GM19035 (cell line): Measurements from ENCODE around the gene MAP2K4.

Experiments
- ATAC-seq: cut with Tn5 transposase; IDR thresholded peaks from one replicate; pipeline ENCODE4 v1.9.1; 2021; ENCODE audit not compliant: unreplicated experiment

Gene MAP2K4

GRCh38 chr17:12037970-12038369 lies 17.3 kb downstream of the MAP2K4 start:
- no peak for ATAC-seq

DNA sequence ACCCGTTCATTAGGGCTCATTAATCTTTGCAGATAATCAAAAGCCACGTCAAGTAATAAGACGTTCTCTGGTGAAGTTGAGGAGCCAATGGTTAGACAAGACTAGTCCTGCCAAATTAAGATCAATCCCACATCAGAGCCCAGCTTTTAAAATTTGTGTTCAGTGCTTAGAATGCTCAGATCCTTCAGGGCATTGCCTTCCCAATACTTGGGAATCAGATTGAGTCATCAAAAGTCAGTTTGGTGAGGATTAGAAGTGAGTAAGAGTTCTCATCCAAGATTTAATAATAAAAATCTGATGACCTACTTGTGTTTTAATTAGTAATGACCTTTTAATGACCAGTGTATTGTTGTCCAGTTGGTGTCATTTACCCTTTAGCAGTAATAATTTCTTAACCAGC lies 19.8 kb downstream of the MAP2K4 start:
- ATAC-seq, result no peak

GRCh38 chr17:12041312-12041711 lies 20.6 kb downstream of the MAP2K4 start:
- no peak for ATAC-seq

DNA sequence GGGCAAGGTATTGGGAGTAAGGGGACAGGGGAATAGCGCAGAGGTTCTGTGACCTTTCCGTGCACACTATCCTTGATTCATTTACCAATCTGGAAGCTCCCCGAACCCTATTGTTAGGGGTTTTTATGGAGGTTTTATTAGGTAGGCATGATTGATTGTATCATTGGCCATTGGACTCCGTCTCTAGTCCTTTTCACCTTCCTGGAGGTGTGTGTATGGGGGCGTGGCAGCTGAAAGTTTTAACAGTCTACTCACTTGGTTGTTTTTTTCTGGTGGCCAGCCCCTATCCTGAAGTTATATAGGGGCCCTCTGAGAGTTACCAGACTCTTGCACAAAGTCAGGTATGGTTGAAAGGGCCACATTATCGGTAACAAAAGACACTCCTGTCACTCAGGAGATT lies 23.0 kb downstream of the MAP2K4 start:
- no peak for ATAC-seq

DNA sequence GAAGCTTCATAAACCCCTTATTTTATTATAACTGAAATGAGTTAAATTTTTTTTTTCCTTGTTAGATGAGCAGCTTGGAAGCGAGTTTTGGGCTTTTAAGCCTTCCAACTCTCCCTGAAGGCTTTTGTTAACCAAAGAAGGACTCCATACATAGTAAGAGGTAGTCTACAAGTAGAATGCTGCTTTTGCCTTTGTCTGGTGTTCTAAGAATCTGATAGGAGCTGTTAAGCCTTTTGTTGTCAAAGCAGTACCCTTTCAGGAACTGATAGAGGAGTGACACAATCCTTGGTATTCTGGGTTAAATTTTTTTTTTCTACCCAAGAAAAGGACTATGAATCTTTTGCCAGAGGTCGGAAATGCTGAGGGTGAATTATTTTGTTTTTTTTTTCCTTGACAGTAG lies 26.1 kb downstream of the MAP2K4 start:
- ATAC-seq, result no peak

GRCh38 chr17:12047681-12048376 lies 27.2 kb downstream of the MAP2K4 start:
- no peak for ATAC-seq

- ATAC-seq, result no peak
These were observed 28.3 kb downstream of the MAP2K4 start for GRCh38 chr17:12048843-12049473.

DNA sequence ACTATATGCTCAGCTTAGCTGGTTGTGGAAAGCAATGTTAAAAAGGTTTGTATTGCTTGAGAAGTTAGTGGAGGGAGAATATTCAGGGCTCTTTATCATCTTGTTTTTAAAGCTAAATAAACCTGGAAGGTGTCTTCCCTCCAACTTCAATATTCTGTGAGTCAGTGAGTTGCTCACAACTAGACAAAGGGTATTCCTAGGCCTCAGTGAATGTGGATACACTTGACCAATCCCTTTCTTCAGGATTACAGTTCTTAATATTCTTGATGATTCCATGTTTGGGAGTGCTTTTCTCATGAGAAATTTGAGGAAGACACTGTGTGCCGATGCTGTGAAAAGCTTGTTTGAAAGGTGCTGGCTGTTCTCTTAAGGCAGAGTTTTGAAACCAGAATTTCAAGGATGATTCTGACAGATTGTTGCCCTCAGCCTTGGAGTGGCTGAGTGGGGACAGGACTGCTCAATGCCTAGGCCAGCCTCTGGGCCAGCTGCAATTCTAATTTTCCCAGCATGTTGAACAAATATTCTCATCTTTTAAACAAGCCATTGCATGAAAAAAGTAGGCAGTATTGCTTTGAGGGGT lies 30.1 kb downstream of the MAP2K4 start:
- no peak for ATAC-seq

DNA sequence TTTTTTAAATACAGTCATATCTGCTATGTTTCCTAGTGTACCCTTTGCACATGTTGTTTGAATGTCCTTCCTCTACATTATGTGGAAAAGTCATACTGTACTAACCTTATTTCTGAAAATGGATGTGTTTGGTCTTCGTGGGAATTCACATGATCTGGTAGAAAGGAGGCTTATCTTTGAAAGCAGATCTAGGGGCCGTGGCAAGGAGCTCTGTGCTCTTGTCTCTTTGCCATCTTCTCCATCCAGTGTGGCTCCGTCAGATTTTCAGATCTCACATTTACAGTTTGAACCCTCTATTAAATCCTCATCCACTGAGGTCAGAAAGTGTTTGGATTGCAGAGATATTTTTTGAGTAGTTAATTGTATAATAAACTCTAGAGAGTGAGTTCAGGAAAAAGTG lies 32.9 kb downstream of the MAP2K4 start:
- ATAC-seq, result no peak

- ATAC-seq, result no peak
These were observed 35.2 kb downstream of the MAP2K4 start for GRCh38 chr17:12055889-12056288.

DNA sequence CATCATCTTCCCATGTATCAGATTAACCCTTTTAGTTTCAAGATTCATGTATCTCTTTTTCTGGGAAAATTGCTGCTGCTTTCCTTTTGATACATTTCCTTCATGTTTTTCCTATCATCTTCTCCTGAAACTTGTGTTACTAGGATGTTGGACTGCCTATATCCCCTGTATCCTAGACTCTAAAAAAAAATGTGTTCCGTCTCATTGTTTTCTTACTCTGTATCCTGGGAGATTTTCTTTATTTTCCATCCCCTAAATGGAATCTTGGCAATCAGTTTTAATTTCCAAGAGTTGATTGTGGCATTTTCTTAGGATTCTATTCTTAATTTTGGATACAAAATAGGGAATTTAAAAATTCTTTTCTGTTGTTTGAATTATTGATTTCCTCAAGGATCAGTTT lies 36.8 kb downstream of the MAP2K4 start:
- no peak for ATAC-seq

DNA sequence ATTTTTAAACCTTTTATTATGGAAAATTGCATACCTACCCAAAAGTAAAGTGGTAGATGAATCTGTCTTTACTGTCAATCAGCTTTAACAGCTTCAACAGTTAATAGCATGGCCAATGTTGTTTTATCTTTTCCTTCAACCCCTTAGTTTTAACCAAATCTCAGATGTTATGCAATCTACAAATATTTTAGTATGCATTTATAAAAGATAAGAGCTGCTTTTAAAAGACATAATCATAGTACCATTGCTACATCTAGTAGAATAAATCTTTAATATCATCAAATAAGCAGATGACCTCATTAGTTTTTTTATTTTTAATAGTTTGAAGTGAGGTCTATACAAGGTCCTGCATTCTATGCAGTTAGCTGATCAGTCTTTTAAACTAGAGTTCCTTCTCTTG lies 37.9 kb downstream of the MAP2K4 start:
- no peak for ATAC-seq

- ATAC-seq, result no peak
These were observed 41.6 kb downstream of the MAP2K4 start for GRCh38 chr17:12062249-12062648.

DNA sequence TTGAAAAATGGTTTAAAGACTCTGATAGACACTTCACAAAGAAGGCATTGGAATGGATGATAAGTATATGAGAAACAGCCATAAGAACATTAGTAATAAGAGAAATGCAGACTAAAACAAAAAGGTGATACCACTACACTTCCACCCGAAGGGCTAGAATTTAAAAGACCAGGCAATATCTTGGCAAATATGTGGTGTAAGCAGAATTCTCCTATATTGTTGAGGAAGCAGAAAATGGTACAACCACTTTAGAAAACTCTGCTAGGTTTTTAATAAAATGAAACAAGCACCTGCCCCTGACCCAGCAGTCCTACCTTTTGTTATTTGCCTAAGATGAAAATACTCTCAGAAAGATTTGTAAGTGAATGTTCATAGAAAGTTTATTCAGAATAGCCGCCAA lies 43.7 kb downstream of the MAP2K4 start:
- no peak for ATAC-seq

DNA sequence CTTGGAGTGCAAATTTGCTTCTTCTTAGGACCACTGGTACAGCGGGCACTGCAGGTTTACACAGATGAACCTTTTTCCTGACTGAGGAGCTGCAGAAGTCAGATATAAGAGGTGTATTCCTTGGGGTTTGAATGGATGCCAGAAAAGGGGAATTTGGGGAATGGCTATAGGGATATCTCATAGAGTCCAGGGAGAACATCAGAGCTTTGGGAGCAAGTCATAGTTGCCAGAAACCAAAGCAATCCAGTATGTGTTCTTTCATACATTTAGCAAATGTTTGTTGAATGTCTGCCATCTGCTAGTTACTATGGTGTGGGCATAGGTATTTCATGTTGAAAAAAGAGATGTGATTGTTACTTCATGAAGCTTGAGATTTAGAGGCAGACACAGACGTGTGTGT lies 46.8 kb downstream of the MAP2K4 start:
- ATAC-seq, result no peak

GRCh38 chr17:12068946-12069345 lies 48.3 kb downstream of the MAP2K4 start:
- no peak for ATAC-seq

GRCh38 chr17:12070561-12070960 lies 49.9 kb downstream of the MAP2K4 start:
- no peak for ATAC-seq

- no peak for ATAC-seq
These were observed 53.7 kb downstream of the MAP2K4 start for GRCh38 chr17:12074346-12074745.

- no peak for ATAC-seq
These were observed 57.1 kb downstream of the MAP2K4 start for GRCh38 chr17:12077773-12078172.

GRCh38 chr17:12078791-12079190 lies 58.1 kb downstream of the MAP2K4 start:
- no peak for ATAC-seq

DNA sequence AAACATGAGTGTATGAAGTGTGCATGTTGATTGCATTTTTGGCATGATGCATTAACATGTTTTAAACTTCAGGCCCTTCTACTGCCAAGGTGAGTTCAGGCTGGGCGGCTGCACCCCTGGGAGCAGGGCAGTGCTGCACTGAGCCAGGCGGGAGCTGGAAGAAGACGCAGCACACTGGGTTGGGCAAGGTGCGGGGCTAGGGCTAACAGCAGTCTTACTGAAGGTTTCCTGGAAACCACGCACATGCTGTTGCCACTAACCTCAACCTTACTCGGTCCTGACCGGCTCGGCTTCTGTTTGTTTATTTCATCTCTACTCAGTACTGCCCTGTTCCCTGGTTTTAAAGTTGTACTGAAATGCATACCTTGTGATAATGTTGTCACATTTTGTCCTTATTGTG lies 61.0 kb downstream of the MAP2K4 start:
- no peak for ATAC-seq

DNA sequence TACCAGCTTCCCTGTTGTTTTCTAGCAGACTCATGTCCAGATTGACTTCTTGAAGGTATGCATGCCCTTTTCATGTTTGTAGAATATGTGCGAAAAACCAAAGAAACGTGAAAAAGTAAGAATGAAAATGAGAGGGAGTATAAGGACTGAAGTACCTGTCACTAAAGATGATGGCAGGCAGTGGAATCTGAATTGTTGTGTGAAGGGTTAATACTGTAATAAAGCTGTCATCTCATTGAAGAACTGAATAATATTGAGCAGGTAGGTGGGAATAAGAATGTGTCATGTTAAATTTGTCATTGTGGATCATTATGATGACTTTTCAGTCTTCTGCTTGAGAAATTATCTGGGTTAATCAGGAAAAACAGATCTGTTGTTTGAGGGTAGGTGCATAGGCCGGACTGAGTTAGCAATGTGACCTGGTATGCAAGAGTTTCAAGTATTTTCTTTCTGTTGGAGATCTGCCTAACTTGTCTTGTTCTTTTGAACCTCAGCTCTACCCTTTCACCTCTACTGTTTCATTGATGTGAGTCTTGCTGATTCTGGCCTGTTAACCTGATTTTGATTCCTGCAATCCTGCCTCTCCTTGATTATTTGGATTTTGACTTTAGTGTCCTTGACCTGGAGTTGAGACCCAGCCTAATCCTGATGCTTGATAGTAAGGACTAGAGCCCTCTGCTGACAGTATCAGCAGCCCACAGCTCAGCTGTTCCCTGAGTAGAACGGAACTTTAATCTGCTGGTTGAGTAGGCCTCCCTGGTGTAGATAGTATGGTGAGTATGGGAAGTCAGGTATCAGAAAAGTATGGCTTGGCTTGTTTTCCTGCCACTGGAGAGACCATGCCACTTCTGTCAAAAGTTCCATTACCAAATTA lies 64.6 kb downstream of the MAP2K4 start:
- ATAC-seq, result no peak
